Raji (cell line): Measurements from ENCODE around the gene RXRA.

ENCODE experiments used
- POLR2A ChIP-seq: IDR thresholded peaks from 2 replicates; pipeline ENCODE4 v1.6.1; 2011; ENCODE audit warnings: low read depth, low read length, control low read depth; ENCODE audit not compliant: insufficient read depth

Gene RXRA

GRCh38 chr9:134469041-134469875, 143.0 kb downstream of the RXRA start:
- no peak for TF ChIP-seq POLR2A

DNA sequence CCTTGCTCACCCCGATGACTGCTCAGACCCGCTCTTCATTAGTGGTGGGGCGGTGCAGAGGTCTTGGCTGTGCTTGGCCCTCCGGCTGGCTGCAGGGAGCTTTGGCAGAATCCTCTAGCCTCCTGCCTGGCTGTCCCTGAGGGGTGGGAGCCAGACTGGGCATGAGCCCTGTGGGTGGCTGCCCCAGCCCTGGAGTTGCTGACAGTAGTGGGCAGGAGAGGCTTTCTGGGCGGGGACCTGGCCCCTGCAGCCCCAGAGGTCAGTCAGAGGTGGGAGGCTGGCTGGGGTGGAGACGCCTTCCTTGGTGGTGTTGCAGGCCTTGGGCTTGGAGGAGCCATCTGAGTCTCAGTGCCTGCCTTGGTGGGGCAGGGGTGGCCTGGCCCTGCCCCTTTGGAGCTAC, 146.0 kb downstream of the RXRA start:
- TF ChIP-seq POLR2A, result no peak

- no peak for TF ChIP-seq POLR2A
Observed at GRCh38 chr9:134473141-134474054, 147.1 kb downstream of the RXRA start.

DNA sequence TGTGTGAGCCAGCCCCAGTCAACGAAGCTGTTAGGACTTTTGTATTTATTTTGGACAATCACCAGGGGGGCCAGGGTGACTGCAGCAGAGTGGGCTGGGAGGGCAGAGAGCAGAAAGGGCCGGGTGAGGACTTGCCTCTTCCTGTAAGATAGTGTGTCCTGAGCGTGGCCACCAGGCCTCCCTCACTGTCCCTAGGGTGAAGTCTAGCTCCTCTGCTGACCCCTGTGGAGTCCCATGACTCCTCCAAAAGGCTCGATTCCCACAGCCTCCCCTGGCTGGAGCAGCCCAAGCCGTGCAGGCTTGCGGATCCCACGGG, 147.8 kb downstream of the RXRA start:
- TF ChIP-seq POLR2A, result no peak

GRCh38 chr9:134475011-134475790, 148.9 kb downstream of the RXRA start:
- no peak for TF ChIP-seq POLR2A

DNA sequence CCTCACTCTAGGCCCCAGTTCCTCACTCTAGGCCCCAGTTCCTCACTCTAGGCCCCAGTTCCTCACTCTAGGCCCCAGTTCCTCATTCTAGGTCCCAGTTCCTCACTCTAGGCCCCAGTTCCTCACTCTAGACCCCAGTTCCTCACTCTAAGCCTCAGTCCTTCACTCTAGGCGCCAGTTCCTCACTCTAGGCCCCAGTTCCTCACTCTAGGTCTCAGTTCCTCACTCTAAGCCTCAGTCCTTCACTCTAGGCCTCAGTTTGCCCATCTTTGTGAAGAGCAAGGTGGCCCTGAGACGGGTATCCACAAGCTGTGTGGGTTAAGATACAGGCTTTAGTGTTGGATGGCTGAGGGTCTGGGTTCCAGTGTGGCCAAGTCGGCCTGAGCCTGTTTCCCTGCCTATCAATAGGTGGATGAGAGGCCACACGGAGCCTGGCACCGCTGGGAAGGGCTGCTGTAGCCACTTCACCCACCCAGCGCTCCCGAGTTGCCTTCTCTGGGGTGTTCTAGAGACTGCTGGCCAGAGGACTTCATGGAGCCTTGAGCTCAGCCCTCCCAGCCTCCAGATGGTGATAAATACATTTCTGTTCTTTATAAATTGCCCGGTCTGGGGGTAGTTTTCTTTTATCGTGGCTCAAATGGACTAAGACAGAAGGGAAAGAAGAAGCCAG, 150.2 kb downstream of the RXRA start:
- TF ChIP-seq POLR2A, result no peak

DNA sequence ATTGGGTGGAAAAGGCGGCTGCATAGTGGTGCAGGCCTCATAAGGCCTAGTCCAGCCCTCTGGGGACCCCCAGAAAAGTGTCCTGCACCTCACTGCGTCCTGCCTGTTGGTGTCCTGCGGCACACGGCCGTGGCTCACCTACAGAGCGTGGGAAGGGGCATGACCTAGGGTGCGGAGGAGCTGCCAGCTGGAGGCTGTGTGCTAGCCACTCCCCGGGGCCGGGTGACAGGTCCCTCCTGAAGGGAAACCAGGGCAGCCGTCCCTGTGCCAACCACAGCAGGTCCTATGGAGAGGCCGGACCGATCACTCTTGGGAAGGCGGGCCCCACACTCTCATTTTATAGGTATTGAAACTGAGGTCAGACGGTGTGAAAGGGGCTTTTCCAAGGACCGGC, 150.7 kb downstream of the RXRA start:
- TF ChIP-seq POLR2A, result no peak

DNA sequence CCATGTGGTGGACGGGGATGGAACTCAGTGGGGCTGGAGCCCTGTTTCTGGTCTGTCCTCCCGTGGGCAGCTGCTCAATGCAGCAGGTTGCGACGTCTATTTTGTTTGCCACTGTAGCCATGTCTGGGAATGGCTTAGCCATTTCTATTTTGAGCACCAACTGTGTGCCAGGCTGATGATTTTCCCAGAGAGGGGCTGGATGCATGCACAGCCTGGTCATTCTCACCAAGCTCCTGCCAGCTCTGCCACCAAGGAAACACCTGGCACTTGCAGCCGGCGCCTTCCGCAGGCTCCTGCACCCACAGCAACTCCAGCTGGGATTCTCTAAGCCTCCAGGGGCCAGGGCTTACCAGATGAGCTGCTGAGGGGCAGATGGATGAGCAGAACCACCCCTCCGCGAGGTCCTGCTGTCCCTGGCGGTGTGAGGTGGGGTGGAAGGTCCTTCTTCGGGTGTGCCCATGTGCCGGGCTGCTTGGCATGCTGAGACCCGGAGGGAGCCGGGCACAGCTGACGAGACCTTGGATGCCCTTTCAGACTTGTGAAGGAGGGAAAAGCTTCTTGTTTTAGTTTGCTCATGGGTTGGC, 151.2 kb downstream of the RXRA start:
- no peak for TF ChIP-seq POLR2A

DNA sequence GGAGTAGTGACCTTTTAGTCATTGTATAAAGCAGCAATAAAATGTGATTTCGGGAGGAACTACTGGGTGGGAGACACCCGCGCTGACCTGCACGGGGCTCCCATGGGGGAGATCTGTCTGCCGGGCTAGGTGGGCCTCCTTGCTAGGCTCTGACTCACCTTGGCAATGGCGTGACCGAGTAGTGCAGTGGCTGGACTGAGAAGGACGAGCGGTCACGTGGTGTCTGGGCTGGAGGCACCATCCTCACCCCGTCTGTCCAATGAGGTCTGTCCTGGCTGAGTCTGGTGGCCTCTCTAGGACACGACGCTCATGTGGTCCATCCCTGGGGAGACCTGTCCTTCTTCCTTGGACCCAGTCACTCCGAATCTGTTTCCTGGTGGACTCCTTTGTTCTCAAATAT, 151.7 kb downstream of the RXRA start:
- no peak for TF ChIP-seq POLR2A

GRCh38 chr9:134481762-134482161, 155.5 kb downstream of the RXRA start:
- no peak for TF ChIP-seq POLR2A

- no peak for TF ChIP-seq POLR2A
Observed at GRCh38 chr9:134482226-134482625, 156.0 kb downstream of the RXRA start.

DNA sequence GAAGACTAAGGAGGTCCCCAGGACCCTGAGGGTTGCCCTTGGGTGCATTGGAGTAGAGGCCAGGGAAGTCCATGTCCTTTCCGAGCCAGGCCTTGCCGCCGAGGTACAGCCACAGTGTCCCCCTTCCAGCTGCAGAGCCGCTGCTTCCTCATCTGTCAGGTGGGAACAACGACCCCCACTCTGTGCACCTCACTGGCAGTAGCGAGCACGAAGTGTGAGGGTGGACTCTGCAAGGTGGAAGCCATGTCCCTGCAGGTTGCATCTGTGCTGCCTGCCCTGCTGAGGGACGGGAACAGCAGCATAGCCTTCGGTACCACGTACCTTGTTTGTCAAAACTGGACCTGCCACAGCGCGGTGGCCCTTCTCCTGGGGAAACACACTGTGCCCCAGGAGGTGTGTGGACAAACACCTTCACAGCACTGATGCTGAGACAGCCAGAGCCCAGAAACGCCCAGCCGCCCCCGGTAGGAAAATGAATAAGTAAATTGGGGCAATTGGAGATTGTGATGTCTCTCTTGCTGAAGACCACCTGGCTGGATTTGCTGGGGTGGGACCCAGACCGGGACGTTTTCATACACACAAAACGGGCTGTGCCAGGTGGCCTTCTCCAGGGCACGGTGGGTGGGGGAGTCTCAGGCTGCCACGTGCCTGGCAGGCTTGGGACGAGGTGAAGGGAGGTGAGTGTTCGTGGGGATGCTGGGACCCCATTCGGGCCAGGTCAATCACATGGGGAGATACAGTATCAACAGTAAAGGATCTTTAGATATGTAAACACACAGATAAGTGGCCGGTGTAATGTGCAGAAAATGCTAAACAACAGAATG, 157.3 kb downstream of the RXRA start:
- no peak for TF ChIP-seq POLR2A

DNA sequence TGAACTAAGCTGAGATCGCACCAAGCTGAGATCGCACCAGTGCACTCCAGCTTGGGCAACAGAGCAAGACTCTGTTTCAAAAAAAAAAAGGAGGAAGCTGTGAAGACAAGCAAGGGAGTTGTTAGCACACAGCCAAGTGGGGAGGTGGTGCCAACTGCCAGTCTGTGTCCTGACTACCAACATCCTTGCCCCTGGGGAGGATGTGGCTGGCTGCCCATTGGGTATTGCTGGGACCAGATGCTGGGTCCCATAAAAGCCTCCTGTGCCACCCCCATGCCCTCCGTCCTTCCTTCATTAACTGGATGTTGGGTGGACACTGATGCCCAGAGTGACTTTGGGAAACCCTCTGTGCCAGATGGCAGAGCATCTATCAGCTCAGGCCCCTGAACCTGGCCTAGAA, 158.2 kb downstream of the RXRA start:
- no peak for TF ChIP-seq POLR2A

DNA sequence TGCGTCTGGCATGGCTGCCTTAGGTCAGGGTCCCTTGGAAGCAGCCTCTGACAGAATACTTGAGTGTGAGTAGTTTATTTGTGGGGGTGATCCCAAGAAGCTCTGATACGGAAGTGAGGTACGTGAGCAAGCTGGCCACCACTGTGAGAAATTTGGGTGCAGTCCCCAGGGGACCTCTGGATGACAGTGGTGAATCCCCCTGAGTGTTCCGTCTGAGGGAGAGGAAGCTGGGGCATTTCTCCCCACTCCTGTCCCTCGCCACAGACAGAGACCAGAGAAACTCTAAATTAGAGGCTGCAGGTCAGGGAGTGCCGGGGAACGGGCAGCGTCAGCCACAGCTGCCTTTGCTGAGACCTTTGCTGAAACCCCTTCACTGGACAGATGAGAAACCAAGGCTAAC, 159.4 kb downstream of the RXRA start:
- TF ChIP-seq POLR2A, result no peak
